GM13976 (cell line): Measurements from ENCODE around the gene WSCD2.

ENCODE experiments used
- DNase-seq: peaks from one replicate; pipeline ENCODE4 v3.0.0; 2012; ENCODE audit warnings: low spot score
- CTCF ChIP-seq: IDR thresholded peaks from 2 replicates; pipeline ENCODE4 v1.5.1; 2012; ENCODE audit warnings: borderline replicate concordance, mild to moderate bottlenecking; ENCODE audit not compliant: insufficient read depth; ENCODE audit errors: extremely low read depth, missing control alignments, control extremely low read depth
- in situ Hi-C: fragments of 300-500 bp; cut with MboI; formaldehyde crosslinking; loops from one replicate; pipeline ENCODE4 v1.12.0; 2022; ENCODE audit warnings: low sequenced_read_pairs, mixed read lengths, inconsistent platforms; ENCODE audit not compliant: unreplicated experiment

The WSCD2 gene

GRCh38 chr12:108099073-108099472, 30.0 kb upstream of the WSCD2 start:
- no peak for DNase-seq
- in situ Hi-C loops, result no loop called here
- peak; percentile 35 for TF ChIP-seq CTCF

GRCh38 chr12:108099778-108100489, 29.2 kb upstream of the WSCD2 start:
- TF ChIP-seq CTCF, result no peak
- no peak for DNase-seq

GRCh38 chr12:108101605-108102175, 27.4 kb upstream of the WSCD2 start:
- TF ChIP-seq CTCF, result no peak
- in situ Hi-C loops, result no loop called here
- no peak for DNase-seq

More at GRCh38 chr12:108099778-108100489, 29.2 kb upstream of the WSCD2 start:
- in situ Hi-C loops, result no loop called here

- in situ Hi-C loops, result no loop called here
- DNase-seq, result no peak
- TF ChIP-seq CTCF, result no peak
These were observed 26.7 kb upstream of the WSCD2 start for GRCh38 chr12:108102363-108102762.

GRCh38 chr12:108103087-108103486, 26.0 kb upstream of the WSCD2 start:
- in situ Hi-C loops, result no loop called here
- no peak for DNase-seq
- no peak for TF ChIP-seq CTCF

GRCh38 chr12:108103517-108103916, 25.6 kb upstream of the WSCD2 start:
- in situ Hi-C loops, result no loop called here
- DNase-seq, result no peak
- TF ChIP-seq CTCF, result no peak
